Muscle layer of duodenum (tissue), 2 donors: ENCODE results near the gene CFH.
"Not testable (repeated sequence)": the region's sequence is repeated elsewhere in the genome, so short reads cannot be mapped to it uniquely, and the experiment has no call there.

ENCODE experiments used
- H3K27ac ChIP-seq: one replicate; pipeline ENCODE4 v1.7.0; 2013; ENCODE audit warnings: mild to moderate bottlenecking, low read length
- H3K27me3 ChIP-seq: one replicate; pipeline ENCODE4 v1.7.0; 2013; ENCODE audit warnings: low read depth, mild to moderate bottlenecking, control low read depth, low read length
- H3K36me3 ChIP-seq, 2 donors: one replicate each; pipeline ENCODE4 v1.7.0; 2013; ENCODE audit warnings: low read length in 2 of 2, control low read depth in 1 of 2, mild to moderate bottlenecking in 1 of 2; ENCODE audit not compliant: insufficient read depth in 2 of 2, control insufficient read depth in 1 of 2
- H3K4me1 ChIP-seq, 2 donors: one replicate each; pipeline ENCODE4 v1.7.0; 2013; ENCODE audit warnings: low read length in 2 of 2, mild to moderate bottlenecking in 2 of 2, control low read depth in 1 of 2, moderate library complexity in 1 of 2; ENCODE audit not compliant: insufficient read depth in 2 of 2, control insufficient read depth in 1 of 2
- H3K4me3 ChIP-seq, 2 donors: one replicate each; pipeline ENCODE4 v1.7.0; 2013; ENCODE audit warnings: low read length in 2 of 2, low read depth in 1 of 2, mild to moderate bottlenecking in 1 of 2
- H3K9me3 ChIP-seq, 2 donors: one replicate each; pipeline ENCODE4 v1.7.0; 2013; ENCODE audit warnings: low read length in 2 of 2, control low read depth in 1 of 2, mild to moderate bottlenecking in 1 of 2; ENCODE audit not compliant: control insufficient read depth in 1 of 2
- donor health status: healthy.

The CFH gene

DNA sequence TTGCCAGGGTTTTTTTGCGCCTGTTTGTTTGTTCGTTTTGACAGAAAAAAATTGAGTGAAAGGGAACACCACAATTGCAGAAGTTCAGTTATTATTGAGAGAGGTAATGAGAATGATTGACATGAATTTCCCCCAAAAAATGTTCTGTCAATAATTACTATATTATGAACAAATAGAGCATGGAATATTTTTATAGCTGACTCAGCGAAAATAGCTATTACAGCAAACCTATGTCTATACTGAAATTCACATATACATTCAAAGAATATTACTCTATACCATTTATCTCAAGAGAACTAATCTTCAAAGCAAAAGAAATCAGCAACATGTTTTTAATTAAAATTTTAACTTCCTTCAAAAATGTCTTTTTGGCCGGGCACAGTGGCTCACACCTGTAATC is 118.0 kb downstream of the CFH start:
- not testable (repeated sequence) for H3K9me3 ChIP-seq

DNA sequence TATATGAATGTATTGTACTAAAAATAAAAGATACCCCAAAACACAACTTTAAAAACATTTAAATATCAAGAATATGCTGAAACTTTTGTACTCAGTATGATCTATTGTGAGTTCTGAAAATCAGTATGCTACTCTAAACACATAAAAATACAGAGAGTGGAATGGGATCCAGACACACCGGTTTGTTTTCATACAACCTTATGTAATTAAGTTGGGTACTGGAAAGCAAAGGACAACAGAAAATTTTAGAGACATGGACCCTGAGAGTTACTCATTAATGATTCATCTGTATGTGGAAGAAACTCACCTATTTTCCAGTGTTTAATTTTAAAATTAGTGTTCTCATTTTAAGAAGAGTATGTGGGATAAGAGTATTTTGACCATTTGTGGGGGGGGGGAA is 121.9 kb downstream of the CFH start:
- Histone ChIP-seq H3K27me3 (no peaks in the 10 kb centered on the region), H3K36me3 (no peaks in the 10 kb centered on the region), H3K4me1 (no peaks in the 10 kb centered on the region), H3K27ac (no peak overlapping the region), H3K9me3 (no peaks in the 10 kb centered on the region), H3K4me3 (no peak overlapping the region)

More for the DNA sequence above, 118.0 kb downstream of the CFH start:
- not testable (repeated sequence) for H3K4me3 ChIP-seq, H3K4me1 ChIP-seq, H3K27me3 ChIP-seq, H3K36me3 ChIP-seq, H3K27ac ChIP-seq

DNA sequence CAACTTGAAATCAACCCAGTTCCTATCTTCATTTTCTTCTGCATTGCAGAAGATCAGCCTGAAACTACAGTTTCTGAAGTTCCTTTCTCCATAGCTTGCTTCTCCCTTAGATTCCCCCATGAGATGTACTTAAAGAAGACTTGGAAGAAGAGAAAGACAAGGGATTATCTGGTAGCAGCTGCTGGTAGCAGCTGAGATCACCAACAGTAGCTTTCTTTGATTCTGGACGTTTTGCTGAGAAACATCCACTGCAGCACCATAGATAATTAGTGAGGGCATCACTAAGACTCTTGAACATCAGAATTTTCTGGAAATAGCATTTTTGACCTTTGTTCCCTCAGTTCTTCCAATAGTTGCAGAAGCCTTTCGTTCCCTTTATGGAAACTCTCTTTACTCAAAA is 122.3 kb downstream of the CFH start:
- Histone ChIP-seq H3K27me3 (no peaks in the 10 kb centered on the region), H3K4me3 (no peak overlapping the region), H3K27ac (no peak overlapping the region), H3K9me3 (no peaks in the 10 kb centered on the region), H3K4me1 (no peaks in the 10 kb centered on the region), H3K36me3 (no peaks in the 10 kb centered on the region)

DNA sequence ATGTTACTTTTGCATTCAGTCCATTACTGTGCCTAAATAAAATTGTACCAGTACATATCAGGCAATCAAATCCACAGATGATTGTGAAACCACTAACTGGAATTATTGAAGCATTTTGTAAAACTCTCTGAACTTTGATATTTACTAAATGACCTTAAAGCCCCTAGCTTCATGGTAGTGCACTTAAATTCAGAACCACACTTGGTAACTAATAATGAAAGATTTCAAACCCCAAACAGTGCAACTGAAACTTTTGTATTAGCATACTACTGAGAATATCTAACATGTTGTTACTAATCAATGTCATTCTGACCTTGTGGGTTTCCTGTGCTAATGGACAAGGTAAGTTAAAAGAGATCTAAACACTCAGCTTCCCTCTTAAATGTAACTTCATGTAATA is 122.8 kb downstream of the CFH start, which contains the start of gene CFHR3:
TSS of gene CFHR3 (plus strand) at position 238 of the 400 bp plus-strand sequence. CDS start at position 285, 47 bp downstream.
- H3K4me1 ChIP-seq, result no peaks in the 10 kb centered on the region
- no peaks in the 10 kb centered on the region for H3K9me3 ChIP-seq
- H3K27me3 ChIP-seq, result no peaks in the 10 kb centered on the region
- no peak within 1 kb of the TSS for H3K4me3 ChIP-seq
- no peaks in the 10 kb centered on the region for H3K36me3 ChIP-seq
- no peak within 1 kb of the TSS for H3K27ac ChIP-seq

DNA sequence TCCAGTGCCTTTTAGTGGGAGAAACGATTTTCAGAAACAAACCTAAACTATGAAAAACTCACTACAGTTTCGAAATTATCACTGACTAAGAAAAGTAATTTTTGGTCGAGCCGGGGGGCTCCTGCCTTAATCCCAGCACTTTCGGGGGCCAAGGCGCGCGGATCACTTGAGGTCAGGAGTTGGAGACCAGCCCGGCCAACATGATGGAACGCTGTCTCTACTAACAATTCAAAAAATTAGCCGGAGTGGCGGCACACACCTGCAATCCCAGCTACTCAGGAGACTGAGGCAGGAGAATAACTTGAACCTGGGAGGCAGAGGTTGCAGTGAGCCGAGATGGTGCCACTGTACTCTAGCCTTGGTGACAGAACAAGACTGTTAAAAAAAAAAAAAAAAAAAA is 125.8 kb downstream of the CFH start:
- no peak overlapping the region for H3K4me3 ChIP-seq
- no peak overlapping the region for H3K27ac ChIP-seq
- no peaks in the 10 kb centered on the region for H3K27me3 ChIP-seq
- no peaks in the 10 kb centered on the region for H3K36me3 ChIP-seq
- no peaks in the 10 kb centered on the region for H3K4me1 ChIP-seq
- no peaks in the 10 kb centered on the region for H3K9me3 ChIP-seq

DNA sequence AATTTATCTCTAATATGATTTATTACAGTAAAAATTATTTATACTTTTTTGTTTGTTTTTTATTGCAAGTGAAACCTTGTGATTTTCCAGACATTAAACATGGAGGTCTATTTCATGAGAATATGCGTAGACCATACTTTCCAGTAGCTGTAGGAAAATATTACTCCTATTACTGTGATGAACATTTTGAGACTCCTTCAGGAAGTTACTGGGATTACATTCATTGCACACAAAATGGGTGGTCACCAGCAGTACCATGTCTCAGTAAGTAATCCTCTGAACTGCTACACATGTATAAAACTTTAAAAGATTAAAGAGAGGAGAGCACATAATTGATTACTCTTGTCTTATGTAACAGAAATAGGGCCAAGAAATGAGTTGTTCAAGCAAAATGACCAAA is 127.2 kb downstream of the CFH start:
- no peak overlapping the region for H3K27ac ChIP-seq
- H3K9me3 ChIP-seq, result no peaks in the 10 kb centered on the region
- no peaks in the 10 kb centered on the region for H3K36me3 ChIP-seq
- no peak overlapping the region for H3K4me3 ChIP-seq
- no peaks in the 10 kb centered on the region for H3K27me3 ChIP-seq
- no peaks in the 10 kb centered on the region for H3K4me1 ChIP-seq

DNA sequence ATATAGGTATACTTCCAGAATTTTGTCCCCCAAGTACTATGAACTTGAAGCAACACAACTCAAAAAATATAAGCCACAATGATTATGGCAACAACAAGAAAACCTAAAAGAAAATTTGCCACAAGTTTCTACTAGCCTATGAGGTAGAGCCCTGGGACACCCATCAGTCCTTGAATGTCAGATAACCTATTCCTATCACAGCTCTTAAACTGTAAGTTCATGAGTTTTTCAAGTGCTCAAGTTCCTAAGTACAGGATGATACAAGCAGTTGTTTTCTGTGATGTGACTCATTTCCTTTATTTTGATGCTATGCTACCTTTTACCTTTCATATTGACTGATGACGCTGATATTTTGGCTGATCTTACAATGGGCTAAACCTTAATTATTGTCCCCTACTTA is 139.4 kb downstream of the CFH start:
- not testable (repeated sequence) for H3K4me3 ChIP-seq, H3K27ac ChIP-seq, H3K36me3 ChIP-seq, H3K27me3 ChIP-seq, H3K9me3 ChIP-seq, H3K4me1 ChIP-seq

DNA sequence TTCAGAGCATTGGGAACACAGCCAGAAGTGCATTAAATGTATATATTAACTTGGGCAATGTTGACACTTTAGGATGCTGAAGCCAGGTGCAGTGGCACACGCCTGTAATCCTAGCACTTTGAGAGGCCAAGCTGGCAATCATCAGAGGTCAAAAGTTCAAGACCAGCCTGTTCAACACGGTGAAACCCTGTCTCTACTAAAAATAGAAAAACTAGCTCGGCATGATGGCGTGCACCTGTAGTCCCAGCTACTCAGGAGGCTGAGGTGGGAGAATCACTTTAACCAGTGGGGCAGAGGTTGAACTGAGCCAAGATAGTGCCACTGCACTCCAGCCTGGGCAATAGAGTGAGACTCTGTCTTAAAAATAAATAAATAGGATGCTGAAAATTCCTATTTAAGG is 142.3 kb downstream of the CFH start:
- not testable (repeated sequence) for H3K4me1 ChIP-seq

More for the DNA sequence above, 142.3 kb downstream of the CFH start:
- not testable (repeated sequence) for H3K9me3 ChIP-seq, H3K27ac ChIP-seq, H3K36me3 ChIP-seq, H3K4me3 ChIP-seq, H3K27me3 ChIP-seq
